Rectal smooth muscle tissue (tissue), 1 donor: ENCODE data around the gene ZNF319.

Experiments
- H3K27ac ChIP-seq: one replicate; pipeline ENCODE4 v1.7.0; 2013; ENCODE audit warnings: low read depth, low read length, inconsistent platforms
- H3K27me3 ChIP-seq: one replicate; pipeline ENCODE4 v1.7.0; 2013; ENCODE audit warnings: low read length; ENCODE audit not compliant: control insufficient read depth, insufficient read depth
- H3K36me3 ChIP-seq: one replicate; pipeline ENCODE4 v1.7.0; 2013; ENCODE audit warnings: low read length; ENCODE audit not compliant: control insufficient read depth, insufficient read depth
- H3K4me1 ChIP-seq: one replicate; pipeline ENCODE4 v1.7.0; 2013; ENCODE audit warnings: low read length; ENCODE audit not compliant: control insufficient read depth, insufficient read depth
- H3K4me3 ChIP-seq: one replicate; pipeline ENCODE4 v1.7.0; 2013; ENCODE audit warnings: low read length
- H3K9ac ChIP-seq: one replicate; pipeline ENCODE4 v1.7.0; 2013; ENCODE audit warnings: low read length

ZNF319 gene

GRCh38 chr16:58024486-58025350 is 24.2 kb upstream of the ZNF319 start:
- no peaks in the 10 kb centered on the region for H3K27me3 ChIP-seq
- H3K4me3 ChIP-seq: peak overlapping the region; percentile 77
- no peaks in the 10 kb centered on the region for H3K36me3 ChIP-seq
- peak overlapping the region; percentile 3 for H3K9ac ChIP-seq
- peaks cover 16% of the 10 kb centered on the region for H3K4me1 ChIP-seq
- peak overlapping the region; percentile 81 for H3K27ac ChIP-seq

GRCh38 chr16:58022601-58023371 is 22.3 kb upstream of the ZNF319 start:
- peak overlapping the region; percentile 75 for H3K27ac ChIP-seq
- H3K27me3 ChIP-seq: no peaks in the 10 kb centered on the region
- no peaks in the 10 kb centered on the region for H3K36me3 ChIP-seq
- H3K4me1 ChIP-seq: peaks cover 13% of the 10 kb centered on the region
- peak overlapping the region; percentile 7 for H3K4me3 ChIP-seq
- H3K9ac ChIP-seq: no peak overlapping the region

GRCh38 chr16:58021661-58022551 is 21.4 kb upstream of the ZNF319 start:
- H3K4me1 ChIP-seq: peaks cover 13% of the 10 kb centered on the region
- H3K36me3 ChIP-seq: no peaks in the 10 kb centered on the region
- H3K27me3 ChIP-seq: no peaks in the 10 kb centered on the region
- H3K9ac ChIP-seq: no peak overlapping the region
- H3K27ac ChIP-seq: peak overlapping the region; percentile 75
- H3K4me3 ChIP-seq: no peak overlapping the region

GRCh38 chr16:58020628-58021521 is 20.4 kb upstream of the ZNF319 start:
- no peak overlapping the region for H3K27ac ChIP-seq
- no peaks in the 10 kb centered on the region for H3K36me3 ChIP-seq
- H3K27me3 ChIP-seq: no peaks in the 10 kb centered on the region
- peaks cover 13% of the 10 kb centered on the region for H3K4me1 ChIP-seq
- H3K4me3 ChIP-seq: no peak overlapping the region
- no peak overlapping the region for H3K9ac ChIP-seq

GRCh38 chr16:58019866-58020538 is 19.5 kb upstream of the ZNF319 start:
- Histone ChIP-seq H3K27ac (no peak overlapping the region), H3K4me3 (no peak overlapping the region), H3K36me3 (no peaks in the 10 kb centered on the region), H3K9ac (no peak overlapping the region), H3K4me1 (peaks cover 13% of the 10 kb centered on the region), H3K27me3 (no peaks in the 10 kb centered on the region)

- H3K27ac ChIP-seq: no peak overlapping the region
- H3K4me3 ChIP-seq: no peak overlapping the region
- no peaks in the 10 kb centered on the region for H3K27me3 ChIP-seq
- H3K36me3 ChIP-seq: no peaks in the 10 kb centered on the region
- H3K9ac ChIP-seq: no peak overlapping the region
- H3K4me1 ChIP-seq: peaks cover 13% of the 10 kb centered on the region
Measured at GRCh38 chr16:58018803-58019202, 18.3 kb upstream of the ZNF319 start.

- no peak overlapping the region for H3K4me3 ChIP-seq
- H3K4me1 ChIP-seq: peaks cover 1% of the 10 kb centered on the region
- no peak overlapping the region for H3K9ac ChIP-seq
- no peak overlapping the region for H3K27ac ChIP-seq
- H3K27me3 ChIP-seq: no peaks in the 10 kb centered on the region
- peaks cover 5% of the 10 kb centered on the region for H3K36me3 ChIP-seq
Measured at GRCh38 chr16:58016840-58017446, 16.5 kb upstream of the ZNF319 start.

GRCh38 chr16:58013201-58013956 is 12.9 kb upstream of the ZNF319 start:
- no peaks in the 10 kb centered on the region for H3K4me1 ChIP-seq
- peaks cover 13% of the 10 kb centered on the region for H3K36me3 ChIP-seq
- H3K27me3 ChIP-seq: no peaks in the 10 kb centered on the region
- H3K27ac ChIP-seq: no peak overlapping the region
- H3K4me3 ChIP-seq: no peak overlapping the region
- H3K9ac ChIP-seq: no peak overlapping the region

GRCh38 chr16:58012481-58012880 is 12.0 kb upstream of the ZNF319 start:
- Histone ChIP-seq H3K36me3 (peaks cover 13% of the 10 kb centered on the region), H3K27me3 (no peaks in the 10 kb centered on the region), H3K4me3 (no peak overlapping the region), H3K27ac (no peak overlapping the region), H3K9ac (no peak overlapping the region), H3K4me1 (no peaks in the 10 kb centered on the region)

- Histone ChIP-seq H3K4me3 (no peak overlapping the region), H3K4me1 (no peaks in the 10 kb centered on the region), H3K36me3 (peaks cover 13% of the 10 kb centered on the region), H3K9ac (no peak overlapping the region), H3K27ac (no peak overlapping the region), H3K27me3 (no peaks in the 10 kb centered on the region)
Measured at GRCh38 chr16:58011652-58012051, 11.2 kb upstream of the ZNF319 start.
